ENCODE results near the gene PDCD5.
"Not testable (repeated sequence)": the region's sequence is repeated elsewhere in the genome, so short reads cannot be mapped to it uniquely, and the experiment has no call there.

PDCD5 gene, protein sequence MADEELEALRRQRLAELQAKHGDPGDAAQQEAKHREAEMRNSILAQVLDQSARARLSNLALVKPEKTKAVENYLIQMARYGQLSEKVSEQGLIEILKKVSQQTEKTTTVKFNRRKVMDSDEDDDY

DNA sequence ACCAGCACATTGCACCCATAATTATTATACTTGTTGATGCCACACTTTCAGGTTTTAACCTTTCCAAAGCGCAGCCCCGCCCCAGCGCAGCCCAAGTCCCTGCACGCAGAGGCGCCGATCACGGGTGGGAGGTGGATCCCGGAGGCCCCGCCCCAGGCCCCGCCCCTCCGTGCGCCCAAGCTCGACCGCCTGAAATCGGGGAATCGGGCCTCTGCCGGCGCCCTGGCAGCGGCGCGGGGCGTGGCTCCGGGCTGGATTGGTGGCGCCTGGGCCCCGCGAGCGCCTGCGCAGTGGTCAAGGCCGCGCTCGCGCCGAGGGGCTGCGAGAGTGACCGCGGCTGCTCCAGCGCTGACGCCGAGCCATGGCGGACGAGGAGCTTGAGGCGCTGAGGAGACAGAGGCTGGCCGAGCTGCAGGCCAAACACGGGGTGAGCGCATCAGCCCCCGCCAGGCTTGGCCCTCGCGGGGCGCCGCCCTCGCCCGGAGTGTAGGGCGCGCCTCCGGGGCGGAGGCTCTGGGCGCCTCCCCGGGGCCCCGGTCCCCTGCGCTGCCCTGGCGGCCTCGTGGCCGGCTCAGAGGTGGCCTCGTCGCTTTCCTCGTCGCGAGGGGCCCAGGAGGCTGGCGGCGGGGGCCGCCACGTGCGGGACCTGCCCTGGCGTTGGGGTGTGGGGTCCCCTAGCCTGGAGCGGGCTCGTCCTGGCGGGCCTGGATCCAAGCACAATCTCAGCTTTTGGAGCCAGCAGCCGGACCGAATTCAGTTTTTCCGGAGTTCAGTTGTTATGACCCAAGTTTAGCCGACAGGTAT lies at the start of gene PDCD5:
TSS of gene PDCD5 (plus strand) at position 290 of the 804 bp plus-strand sequence. CDS start at position 362, 72 bp downstream.
- peak; percentile 92 to 97 for DNase-seq

DNA sequence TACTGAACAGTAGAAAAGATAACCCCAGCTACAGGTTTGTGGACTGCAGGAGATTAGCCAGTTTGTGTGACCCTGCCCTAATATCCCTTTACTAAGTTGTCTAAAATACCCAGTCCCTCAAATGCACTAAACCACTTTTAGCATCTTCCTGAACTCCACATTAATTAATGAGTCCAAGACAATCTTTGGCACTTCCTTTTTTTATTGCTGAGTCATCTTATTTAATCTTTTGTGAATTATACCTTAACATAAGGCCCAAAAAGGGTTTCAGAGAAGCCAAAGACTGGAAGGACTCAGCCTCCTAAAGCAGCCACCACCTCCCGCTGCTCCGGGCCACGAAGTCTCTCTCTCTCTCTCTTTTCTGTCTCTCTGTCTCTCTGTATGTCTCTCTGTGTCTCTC lies 48.8 kb upstream of the PDCD5 start:
- no peak for DNase-seq

DNA sequence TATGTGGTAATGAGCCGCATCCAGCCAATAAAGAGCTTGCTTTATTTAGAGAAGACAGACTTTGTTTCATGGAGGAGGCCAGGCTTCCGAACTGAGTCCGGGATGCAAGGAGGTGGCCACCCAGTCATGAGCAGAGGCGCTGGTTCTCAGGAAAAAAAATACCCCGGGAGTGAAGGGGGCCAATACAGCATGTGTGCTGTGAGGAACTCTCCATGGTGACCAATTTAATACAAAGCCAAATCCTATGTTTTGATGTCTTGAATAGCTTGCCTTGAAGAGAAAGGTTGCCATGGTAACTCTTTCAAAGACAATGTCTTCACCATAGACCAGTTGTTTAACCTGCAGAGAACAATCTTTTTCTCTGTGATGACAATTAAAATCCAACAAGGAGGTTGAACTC lies 43.4 kb upstream of the PDCD5 start:
- DNase-seq: no peak

DNA sequence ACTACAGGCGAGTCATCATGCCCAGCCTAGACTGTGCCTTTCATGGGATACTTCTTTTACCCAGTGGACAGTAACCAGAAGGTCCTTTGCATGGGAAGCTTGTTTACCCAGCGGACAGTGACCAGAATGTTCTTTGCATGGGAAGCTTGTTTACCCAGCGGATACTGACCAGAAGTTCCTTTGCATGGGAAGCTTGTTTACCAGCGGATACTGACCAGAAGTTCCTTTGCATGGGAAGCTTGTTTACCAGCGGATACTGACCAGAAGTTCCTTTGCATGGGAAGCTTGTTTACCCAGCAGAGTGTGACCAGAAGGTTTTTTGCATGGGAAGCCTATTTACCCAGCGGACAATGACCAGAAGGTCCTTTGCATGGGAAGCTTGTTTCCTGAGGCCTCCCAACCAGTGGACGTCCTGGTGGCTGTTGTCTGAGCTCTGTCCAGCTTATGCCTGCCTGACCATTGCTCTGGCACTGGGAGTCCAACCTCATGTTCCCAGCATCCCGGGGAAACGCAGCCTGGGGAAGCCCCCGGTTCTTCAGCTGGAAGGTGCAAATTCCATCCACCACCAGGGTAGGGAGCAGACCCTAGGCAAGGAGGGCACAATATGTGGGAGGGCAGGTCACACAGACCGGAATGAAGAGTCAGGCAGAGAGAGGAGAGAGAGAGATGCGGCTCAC lies 41.6 kb upstream of the PDCD5 start:
- no peak for DNase-seq

DNA sequence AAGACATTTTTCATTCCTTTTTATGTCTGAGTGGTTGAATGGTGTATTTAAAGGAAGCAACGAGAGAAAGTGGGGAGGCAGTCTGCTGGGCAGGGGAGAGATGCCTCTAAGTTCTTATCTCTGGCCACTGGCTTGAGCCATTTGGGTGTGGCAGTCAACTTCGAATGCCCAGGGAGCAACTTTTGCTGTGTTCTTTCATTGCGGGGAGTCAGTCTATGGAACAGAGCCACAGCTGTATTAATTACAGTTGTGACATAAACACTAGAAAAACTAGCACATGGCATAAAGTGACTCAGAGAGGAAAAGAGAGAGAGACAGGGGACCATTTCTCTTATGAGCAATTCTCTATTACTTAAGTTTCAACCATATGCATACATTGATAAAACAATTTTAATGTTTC lies 40.4 kb upstream of the PDCD5 start:
- DNase-seq: no peak

DNA sequence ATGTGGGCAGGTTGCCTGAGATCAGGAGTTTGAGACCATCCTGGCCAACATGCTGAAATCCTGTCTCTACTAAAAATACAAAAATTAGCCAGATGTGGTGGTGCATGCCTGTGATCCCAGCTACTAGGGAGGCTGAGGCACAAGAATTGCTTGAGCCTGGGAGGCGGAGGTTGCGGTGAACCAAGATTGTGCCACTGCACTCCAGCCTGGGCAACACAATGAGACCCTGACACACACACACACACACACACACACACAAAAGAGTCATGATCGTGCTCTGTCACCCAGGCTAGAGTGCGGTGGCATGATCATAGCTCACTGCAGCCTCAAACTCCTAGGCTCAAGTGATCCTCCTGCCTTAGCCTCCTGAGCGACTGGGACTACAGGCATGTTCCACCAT lies 39.6 kb upstream of the PDCD5 start:
- not testable (repeated sequence) for DNase-seq

DNA sequence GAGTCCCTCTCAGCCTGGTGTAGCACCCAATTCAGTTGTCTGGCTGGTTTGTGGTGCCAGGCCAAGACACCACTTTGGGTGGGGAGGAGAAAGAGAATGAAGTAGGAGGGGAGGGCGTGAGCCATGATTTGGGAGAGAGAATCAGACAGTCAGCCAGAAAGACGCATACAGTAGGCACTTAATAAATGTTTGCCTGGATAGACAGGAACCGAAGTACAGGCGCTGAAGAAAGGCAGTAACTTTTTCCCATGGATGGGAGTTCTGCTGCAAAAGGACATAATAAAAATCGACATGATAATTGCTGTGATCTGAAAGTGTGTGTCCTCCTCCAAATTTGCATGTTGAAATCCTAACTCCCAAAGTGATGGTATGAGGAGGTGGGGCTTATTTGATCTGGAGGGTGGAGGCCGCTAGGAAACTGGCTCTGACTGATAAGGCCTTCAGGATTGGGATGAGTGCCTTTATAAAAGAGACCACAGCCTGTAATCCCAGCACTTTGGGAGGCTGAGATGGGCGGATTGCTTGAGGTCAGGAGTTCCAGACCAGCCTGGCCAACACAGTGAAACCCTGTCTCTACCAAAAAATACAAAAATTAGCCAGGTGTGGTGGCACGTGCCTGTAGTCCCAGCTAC lies 38.4 kb upstream of the PDCD5 start:
- no peak for DNase-seq

DNA sequence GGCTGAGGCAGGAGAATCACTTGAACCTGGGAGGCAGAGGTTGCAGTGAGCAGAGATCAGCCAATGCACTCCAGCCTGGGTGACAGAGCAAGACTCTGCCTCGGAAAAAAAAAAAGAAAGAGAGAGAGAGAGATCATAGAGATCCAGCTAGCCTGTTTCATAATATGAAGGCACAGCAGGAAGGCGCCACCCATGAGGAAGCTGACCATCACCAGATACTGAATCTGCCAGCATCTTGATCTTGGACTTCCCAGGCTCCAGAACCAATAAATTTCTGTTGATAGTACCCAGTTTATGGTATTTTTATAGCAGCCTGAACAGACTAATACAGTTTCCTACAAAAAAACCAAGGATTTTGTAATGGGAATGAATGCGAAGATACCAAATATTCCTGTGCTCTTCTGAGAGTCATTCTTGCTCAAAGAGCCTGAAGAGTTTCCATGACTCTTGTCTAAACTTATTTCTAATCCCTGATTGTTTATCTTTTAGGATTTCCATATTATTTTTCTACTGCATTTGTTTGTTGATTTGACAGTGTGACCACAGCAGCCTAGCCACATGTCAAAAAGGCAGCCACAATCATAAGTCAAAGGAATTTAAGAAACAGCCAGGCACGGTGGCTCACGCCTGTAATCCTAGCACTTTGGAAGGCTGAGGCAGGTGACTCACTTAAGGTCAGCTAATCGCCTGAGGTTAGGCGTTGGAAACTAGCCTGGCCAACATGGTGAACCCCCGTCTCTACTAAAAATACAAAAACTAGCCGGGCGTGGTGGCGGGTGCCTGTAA lies 37.7 kb upstream of the PDCD5 start:
- no peak for DNase-seq

DNA sequence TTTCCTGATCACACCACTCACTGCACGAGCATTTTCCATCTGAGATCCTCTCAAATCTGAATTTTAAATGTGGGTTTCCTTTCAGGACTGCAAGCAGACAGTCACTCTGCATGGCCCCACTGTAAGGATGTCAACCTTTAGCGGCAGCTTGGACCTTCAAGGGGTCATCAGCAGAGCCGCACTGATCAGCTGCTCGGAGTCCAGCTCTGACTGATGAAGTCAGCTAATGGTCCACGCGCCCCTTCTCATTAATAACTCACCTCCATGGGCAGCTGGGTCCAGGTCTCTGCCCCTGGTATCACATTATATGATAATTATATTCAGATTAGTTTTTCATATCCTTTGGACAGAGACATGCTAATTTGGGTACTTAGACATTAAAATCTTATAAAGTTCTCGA lies 36.1 kb upstream of the PDCD5 start:
- no peak for DNase-seq

DNA sequence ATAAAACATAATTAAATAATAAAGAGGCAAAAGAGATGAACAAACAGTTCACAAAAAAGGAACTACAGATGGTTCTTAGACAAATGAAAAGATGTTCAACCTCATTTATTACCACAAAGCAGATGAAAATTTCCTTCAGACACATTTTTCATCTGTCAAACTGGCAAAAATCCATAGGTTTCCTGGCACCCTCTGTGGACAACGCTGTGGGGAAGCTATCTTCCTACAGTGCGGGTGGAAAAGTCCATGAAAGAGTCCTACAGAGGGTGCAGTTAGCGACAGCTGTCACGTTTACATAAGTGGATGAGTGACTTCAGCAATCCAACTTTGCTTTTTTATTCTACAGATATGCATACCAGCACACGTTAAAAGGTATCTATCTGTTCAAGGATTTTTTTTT lies 30.3 kb upstream of the PDCD5 start:
- no peak for DNase-seq

DNA sequence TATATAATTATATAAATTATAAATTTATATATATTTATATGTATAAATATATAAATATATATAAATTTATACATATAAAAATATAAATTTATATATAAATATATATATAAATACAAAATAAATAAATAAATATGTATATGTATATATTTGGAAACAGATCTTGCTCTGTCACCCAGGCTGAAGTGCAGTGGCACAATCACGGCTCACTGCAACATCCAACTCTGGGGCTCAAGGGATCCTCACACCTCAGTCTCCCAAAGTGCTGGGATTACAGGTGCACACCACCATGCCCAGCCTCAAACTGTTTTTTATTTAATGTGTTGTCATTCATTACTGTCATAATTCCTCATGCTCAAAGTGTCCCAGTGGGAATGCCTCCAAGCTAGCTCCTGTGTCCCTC lies 25.2 kb upstream of the PDCD5 start:
- DNase-seq: no peak

DNA sequence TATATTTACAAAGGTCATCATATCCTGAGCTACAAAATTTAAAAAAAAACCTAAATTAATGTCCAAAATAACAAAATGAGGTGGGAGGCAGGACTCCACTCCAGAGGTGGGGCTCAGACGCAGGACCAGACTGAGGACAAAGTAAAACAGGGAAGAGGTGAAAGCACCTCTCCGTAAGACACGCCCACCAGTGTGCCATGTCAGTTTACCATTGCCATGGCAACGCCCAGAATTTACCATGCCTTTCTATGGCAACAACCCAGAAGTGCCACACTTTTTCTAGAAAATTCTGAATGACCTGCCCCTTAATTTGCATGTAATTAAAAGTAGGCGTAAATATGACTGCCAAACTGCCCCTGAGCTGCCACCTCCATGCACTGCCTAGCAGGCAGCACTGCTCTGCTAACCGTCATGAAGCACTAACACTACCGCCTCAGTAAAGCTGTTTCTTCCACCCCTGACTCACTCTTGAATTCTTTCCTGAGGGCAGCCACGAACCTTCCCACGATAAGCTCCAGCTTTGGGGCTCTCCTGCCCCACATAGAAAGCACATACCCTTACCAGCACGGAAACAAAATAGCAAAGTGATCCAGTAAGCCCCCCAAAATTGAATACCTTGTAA lies 22.3 kb upstream of the PDCD5 start:
- DNase-seq: no peak

DNA sequence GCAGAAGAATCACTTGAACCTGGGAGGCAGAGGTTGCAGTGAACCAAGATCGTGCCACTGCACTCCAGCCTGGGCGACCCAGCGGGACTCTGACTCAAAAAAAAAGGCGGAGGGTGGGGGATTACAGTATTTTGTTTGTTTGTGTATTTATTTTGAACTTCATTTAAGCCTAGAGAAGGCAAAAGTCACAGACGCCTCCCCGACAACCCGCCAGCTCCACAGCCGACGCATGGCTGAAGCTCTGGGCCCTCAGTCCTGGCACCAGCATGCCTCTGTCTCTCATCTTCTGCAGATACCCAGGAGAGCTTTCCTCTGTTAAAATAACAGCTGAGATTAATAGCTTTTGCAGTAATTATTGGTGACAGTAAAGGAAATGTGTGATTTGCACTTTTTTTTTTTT lies 17.2 kb upstream of the PDCD5 start:
- no peak for DNase-seq

DNA sequence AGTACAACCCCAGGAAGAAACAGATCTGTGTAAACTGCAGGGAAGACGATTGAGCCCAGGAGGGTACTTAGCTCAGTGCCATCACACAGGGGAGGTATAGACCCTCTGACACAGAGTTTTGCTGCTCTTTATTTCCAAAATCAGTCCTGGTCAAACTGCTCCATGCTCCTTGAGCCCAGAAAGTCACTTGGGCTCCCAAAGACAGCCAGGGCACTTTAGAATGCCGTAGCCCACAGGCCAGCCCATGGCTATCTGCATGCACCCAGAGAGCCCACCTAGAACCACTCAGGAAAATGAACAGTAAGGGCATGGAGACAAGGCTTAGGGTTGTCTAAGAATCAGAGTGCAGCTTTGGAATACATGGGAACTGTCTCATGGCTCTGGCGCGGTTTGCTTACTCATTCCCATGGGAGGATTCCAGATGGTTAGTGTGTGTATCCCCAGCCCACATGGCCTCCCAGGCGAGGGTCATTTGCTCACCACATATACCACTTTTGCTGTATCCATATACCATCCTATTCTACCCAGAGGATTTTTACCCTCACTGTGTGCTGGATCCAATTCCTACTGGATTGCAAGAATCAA lies 14.7 kb upstream of the PDCD5 start:
- DNase-seq: no peak

DNA sequence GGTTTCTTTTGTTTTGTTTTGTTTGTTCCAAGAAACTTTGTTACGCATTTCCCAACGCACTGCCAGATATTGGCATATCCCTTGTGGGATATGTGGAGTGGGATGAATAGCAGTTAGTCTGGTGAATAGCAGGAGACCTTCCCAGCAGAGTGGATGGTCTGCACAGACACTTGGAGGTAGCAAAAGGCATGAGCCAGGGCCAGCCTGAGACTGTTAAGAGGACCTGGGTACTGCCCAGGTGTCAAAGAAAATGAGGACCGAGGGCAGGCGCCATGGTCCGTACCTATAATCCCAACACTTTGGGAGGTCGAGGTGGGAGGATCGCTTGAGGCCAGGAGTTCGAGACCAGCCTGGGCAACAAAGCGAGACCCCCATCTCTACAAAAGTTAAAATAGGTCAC lies 13.5 kb upstream of the PDCD5 start:
- DNase-seq: no peak

DNA sequence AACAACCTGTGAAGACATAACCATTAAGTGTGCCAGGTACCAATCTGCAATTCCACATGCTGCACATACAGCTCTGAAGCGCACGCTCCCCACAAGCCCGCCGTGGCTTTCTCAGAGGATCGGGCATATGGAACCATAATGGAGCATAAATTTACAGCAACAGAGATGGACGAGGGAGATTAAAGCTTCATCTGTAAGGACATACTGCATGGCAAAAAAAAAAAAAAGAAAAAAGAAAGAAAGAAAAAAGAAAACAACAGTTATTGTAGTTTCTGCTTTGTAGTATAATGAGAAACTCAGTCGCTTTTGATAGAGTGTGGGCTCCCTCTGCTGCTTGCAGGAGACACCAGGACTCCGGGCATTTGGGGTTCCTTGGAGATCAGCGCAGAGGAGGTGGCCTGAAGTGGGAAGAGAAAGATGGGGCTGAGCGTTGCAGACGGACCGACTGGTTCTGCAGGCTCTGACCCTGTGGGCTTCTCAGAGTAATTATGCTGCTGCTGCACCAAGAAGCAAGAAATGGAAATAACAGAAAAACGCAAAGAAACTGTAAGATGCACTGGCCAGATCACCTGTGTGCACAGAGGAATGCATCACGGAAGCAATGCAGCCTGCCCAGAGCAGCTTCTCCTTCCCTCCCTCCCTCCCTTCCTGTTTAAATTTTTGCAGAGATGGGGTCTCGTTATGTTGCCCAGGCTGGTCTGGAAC lies 10.8 kb upstream of the PDCD5 start:
- DNase-seq: peak; percentile 11 to 38

DNA sequence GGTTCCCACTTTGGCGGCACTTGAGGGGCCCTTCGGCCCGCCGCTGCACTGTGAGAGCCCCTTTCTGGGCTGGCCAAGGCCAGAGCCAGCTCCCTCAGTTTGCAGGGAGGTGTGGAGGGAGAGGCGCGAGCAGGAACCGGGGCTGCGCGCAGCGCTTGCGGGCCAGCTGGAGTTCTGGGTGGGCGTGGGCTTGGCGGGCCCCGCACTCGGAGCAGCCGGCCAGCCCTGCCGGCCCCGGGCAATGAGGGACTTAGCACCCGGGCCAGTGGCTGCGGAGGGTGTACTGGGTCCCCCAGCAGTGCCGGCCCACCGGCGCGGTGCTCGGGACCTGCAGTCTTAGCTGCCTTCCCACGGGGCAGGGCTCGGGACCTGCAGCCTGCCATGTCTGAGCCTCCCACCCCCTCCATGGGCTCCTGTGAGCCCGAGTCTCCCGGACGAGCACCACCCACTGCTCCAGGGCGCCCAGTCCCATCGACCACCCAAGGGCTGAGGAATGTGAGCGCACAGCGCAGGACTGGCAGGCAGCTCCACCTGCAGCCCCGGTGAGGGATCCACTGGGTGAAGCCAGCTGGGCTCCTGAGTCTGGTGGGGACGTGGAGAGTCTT lies 9.4 kb upstream of the PDCD5 start:
- not testable (repeated sequence) for DNase-seq

DNA sequence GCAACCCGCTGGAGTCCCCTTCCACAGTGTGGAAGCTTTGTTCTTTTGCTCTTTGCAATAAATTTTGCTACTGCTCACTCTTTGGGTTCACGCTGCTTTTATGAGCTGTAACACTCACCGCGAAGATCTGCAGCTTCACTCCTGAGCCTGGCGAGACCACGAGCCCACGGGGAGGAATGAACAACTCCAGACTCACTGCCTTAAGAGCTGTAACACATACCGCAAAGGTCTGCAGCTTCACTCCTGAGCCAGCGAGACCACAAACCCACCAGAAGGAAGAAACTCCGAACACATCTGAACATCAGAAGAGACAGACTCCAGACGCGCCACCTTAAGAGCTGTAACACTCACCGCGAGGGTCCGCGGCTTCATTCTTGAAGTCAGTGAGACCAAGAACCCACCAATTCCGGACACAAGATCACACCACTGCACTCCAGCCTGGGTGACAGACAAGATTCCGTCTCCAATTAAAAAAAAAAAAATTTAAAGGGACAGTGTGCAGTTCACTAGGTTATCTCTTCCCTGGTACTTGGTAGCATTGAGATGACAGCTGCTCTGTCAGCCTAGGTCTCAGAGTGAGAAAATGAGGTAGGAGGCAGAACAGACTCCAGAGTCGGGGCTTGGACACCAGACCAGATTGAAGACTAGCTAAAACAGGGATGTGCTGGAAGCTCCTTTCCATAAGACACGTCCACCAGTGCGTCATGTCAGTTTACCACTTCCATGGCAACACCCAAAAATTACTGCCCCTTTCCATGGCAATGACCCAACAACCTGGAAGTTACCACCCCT lies 8.1 kb upstream of the PDCD5 start:
- not testable (repeated sequence) for DNase-seq

DNA sequence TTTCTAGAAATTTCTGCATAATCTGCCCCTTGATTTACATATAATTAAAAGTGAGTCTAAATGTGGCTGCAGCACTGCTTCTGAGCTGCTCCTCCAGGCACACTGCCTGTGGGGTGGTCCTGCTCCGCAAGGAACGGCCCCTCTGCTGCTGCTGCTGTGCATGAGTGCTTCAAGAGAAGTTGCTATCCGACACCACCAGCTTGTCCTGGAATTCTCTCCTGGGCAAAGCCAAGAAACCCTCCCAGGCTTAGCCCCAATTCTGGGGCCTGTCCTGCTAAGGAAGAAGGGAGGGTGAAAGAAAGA lies 7.5 kb upstream of the PDCD5 start:
- no peak for DNase-seq

DNA sequence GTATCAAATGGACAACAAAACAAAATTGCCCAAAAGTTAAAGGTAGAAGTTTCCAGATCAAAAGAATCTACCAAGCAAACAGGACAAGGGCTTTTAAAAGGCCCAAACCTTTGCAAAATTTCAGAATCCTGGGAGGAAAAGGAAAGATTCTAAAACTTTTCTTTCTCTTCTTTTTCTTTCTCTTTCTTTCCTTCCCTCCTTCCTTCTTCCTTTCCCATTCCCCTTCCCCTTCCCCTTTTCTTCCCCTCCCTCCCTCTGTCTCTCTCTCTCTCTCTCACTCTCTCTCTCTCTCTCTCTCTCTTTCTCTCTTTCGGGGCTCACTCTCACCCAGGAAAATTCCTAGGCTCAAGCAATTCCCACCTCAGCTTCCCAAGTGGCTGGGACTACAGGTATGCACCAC lies 4.2 kb upstream of the PDCD5 start:
- DNase-seq: no peak

All from inflammatory macrophage treated with lipopolysaccharide for 1 hour (primary cell).